KMS-11 (cell line): ENCODE results near the gene ZNF609.

ENCODE experiments used
- H2AFZ ChIP-seq: fragments of 200-600 bp; sonication (generic); 2 replicates; pipeline ENCODE4 v1.6.1; 2016; ENCODE audit warnings: antibody characterized with exemption, mixed run types, low read depth
- H3K27ac ChIP-seq: fragments of 200-600 bp; sonication (generic); 2 replicates; pipeline ENCODE4 v1.6.1; 2016; ENCODE audit warnings: mild to moderate bottlenecking, mixed run types
- H3K27me3 ChIP-seq: fragments of 200-600 bp; sonication (generic); 2 replicates; pipeline ENCODE4 v1.6.1; 2017; ENCODE audit warnings: mild to moderate bottlenecking, low read depth, mixed run types, moderate library complexity; ENCODE audit not compliant: insufficient read depth
- H3K36me3 ChIP-seq: fragments of 200-600 bp; sonication (generic); 2 replicates; pipeline ENCODE4 v1.6.1; 2017; ENCODE audit warnings: mild to moderate bottlenecking, mixed run types; ENCODE audit not compliant: insufficient read depth
- H3K4me1 ChIP-seq: fragments of 200-600 bp; sonication (generic); 2 replicates; pipeline ENCODE4 v1.6.1; 2016; ENCODE audit warnings: mild to moderate bottlenecking, low read depth, mixed run types; ENCODE audit not compliant: poor library complexity, severe bottlenecking
- H3K4me2 ChIP-seq: fragments of 200-600 bp; sonication (generic); 2 replicates; pipeline ENCODE4 v1.7.0; 2016; ENCODE audit warnings: mild to moderate bottlenecking, mixed run types
- H3K4me3 ChIP-seq: fragments of 200-600 bp; sonication (generic); IDR thresholded peaks from 2 replicates; pipeline ENCODE4 v1.6.1; 2017; ENCODE audit warnings: low read depth, low read length, mixed read lengths; ENCODE audit not compliant: insufficient read depth
- H3K79me2 ChIP-seq: fragments of 200-600 bp; sonication (generic); 2 replicates; pipeline ENCODE4 v1.6.1; 2016; ENCODE audit warnings: low read depth, mixed run types; ENCODE audit not compliant: insufficient read depth
- H3K9ac ChIP-seq: fragments of 200-600 bp; sonication (generic); 2 replicates; pipeline ENCODE4 v1.6.1; 2016; ENCODE audit warnings: mild to moderate bottlenecking, mixed run types
- H4K20me1 ChIP-seq: fragments of 200-600 bp; sonication (generic); 2 replicates; pipeline ENCODE4 v1.6.1; 2016; ENCODE audit warnings: mild to moderate bottlenecking, mixed run types; ENCODE audit not compliant: insufficient read depth
- CTCF ChIP-seq: fragments of 200-600 bp; sonication (generic); conservative IDR thresholded peaks from 2 replicates; pipeline ENCODE4 v1.6.1; 2017; ENCODE audit warnings: low read depth, mild to moderate bottlenecking, antibody characterized with exemption, low read length, moderate library complexity, mixed read lengths

ZNF609 gene

GRCh38 chr15:64542091-64542490, 81.7 kb downstream of the ZNF609 start:
- Histone ChIP-seq H3K27ac (no peak overlapping the region), H3K4me1 (peaks cover 7% of the 10 kb centered on the region), H3K9ac (no peak overlapping the region), H2AFZ (no peak overlapping the region), H3K4me3 (no peak overlapping the region), H3K27me3 (no peaks in the 10 kb centered on the region), H4K20me1 (no peaks in the 10 kb centered on the region), H3K79me2 (peaks cover 81% of the 10 kb centered on the region), H3K36me3 (no peaks in the 10 kb centered on the region), H3K4me2 (no peak overlapping the region)
- no peak for TF ChIP-seq CTCF

GRCh38 chr15:64544450-64544849, 84.1 kb downstream of the ZNF609 start:
- Histone ChIP-seq H3K4me3 (no peak overlapping the region), H3K4me1 (peaks cover 22% of the 10 kb centered on the region), H3K27me3 (no peaks in the 10 kb centered on the region), H3K9ac (no peak overlapping the region), H4K20me1 (no peaks in the 10 kb centered on the region; the same call in 1 of the 2 replicates), H3K4me2 (no peak overlapping the region), H2AFZ (no peak overlapping the region), H3K36me3 (no peaks in the 10 kb centered on the region), H3K79me2 (peaks cover 84% of the 10 kb centered on the region), H3K27ac (no peak overlapping the region)
- no peak for TF ChIP-seq CTCF

DNA sequence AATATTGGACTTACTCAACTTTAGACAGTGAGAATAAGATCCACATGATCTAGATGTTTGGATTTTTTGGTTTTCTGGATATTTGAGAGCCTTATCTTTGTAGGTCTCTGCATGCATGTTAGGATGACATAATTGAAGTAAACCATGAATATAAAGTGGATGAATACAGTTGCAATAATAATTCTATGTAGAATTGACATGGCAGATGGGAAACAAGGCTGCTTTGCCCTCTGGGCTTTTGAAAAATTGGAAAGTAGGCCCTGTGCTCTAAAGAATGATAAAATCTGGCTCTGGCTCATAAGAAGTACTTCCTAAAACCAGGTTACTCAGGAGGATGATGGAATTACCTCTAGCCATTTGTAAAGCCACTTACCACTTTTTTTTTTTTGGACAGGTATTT, 86.9 kb downstream of the ZNF609 start:
- no peaks in the 10 kb centered on the region for H3K36me3 ChIP-seq
- no peak overlapping the region for H3K4me3 ChIP-seq
- peaks cover 10% of the 10 kb centered on the region; the same call in 1 of the 2 replicates for H4K20me1 ChIP-seq
- H3K9ac ChIP-seq = no peak overlapping the region
- no peak overlapping the region for H2AFZ ChIP-seq
- H3K4me1 ChIP-seq = peaks cover 38% of the 10 kb centered on the region
- H3K4me2 ChIP-seq = no peak overlapping the region
- H3K27me3 ChIP-seq = no peaks in the 10 kb centered on the region
- TF ChIP-seq CTCF = no peak
- H3K79me2 ChIP-seq = peaks cover 94% of the 10 kb centered on the region
- no peak overlapping the region for H3K27ac ChIP-seq

GRCh38 chr15:64548235-64548634, 87.9 kb downstream of the ZNF609 start:
- Histone ChIP-seq H3K4me3 (no peak overlapping the region), H3K36me3 (no peaks in the 10 kb centered on the region), H4K20me1 (peaks cover 10% of the 10 kb centered on the region; the same call in 1 of the 2 replicates), H3K27me3 (no peaks in the 10 kb centered on the region), H3K9ac (no peak overlapping the region), H3K79me2 (peaks cover 97% of the 10 kb centered on the region), H3K27ac (no peak overlapping the region), H3K4me2 (no peak overlapping the region), H2AFZ (no peak overlapping the region), H3K4me1 (peaks cover 48% of the 10 kb centered on the region)
- TF ChIP-seq CTCF = no peak

GRCh38 chr15:64549860-64550259, 89.5 kb downstream of the ZNF609 start:
- H3K36me3 ChIP-seq = no peaks in the 10 kb centered on the region
- H3K27me3 ChIP-seq = no peaks in the 10 kb centered on the region
- peaks cover 98% of the 10 kb centered on the region for H3K79me2 ChIP-seq
- no peak overlapping the region for H3K9ac ChIP-seq
- H3K27ac ChIP-seq = no peak overlapping the region
- no peak for TF ChIP-seq CTCF
- H3K4me1 ChIP-seq = peaks cover 64% of the 10 kb centered on the region
- no peak overlapping the region for H3K4me3 ChIP-seq
- H2AFZ ChIP-seq = no peak overlapping the region
- H4K20me1 ChIP-seq = peaks cover 10% of the 10 kb centered on the region; the same call in 1 of the 2 replicates
- no peak overlapping the region for H3K4me2 ChIP-seq
